Vagina (tissue), 2 donors: ENCODE data around the gene MAS1. TPM values are rescaled to one million over a fixed set of nuclear protein-coding genes. Genes with fewer than 3 reads are reported as not detected.
"Not testable (repeated sequence)": the region's sequence is repeated elsewhere in the genome, so short reads cannot be mapped to it uniquely, and the experiment has no call there.

Experiments
- DNase-seq, 2 donors: peaks; one replicate each; pipeline ENCODE4 v3.0.0-alpha.2; 2017; ENCODE audit errors: extremely low spot score in 2 of 2
- H3K27ac ChIP-seq: fragments of 200-600 bp; sonication (generic); one replicate; pipeline ENCODE4 v1.5.1; 2019
- H3K27me3 ChIP-seq: fragments of 200-600 bp; sonication (generic); one replicate; pipeline ENCODE4 v1.5.1; 2019
- H3K36me3 ChIP-seq, 2 donors: fragments of 200-600 bp; sonication (generic); one replicate each; pipeline ENCODE4 v1.5.1; 2017 to 2019
- H3K4me1 ChIP-seq: fragments of 200-600 bp; sonication (generic); one replicate; pipeline ENCODE4 v1.5.1; 2019
- H3K4me3 ChIP-seq, 2 donors: fragments of 200-600 bp; sonication (generic); 1 replicate in 1 of 2; 2 replicates in 1 of 2; pipeline ENCODE4 v1.5.1; 2016 to 2019
- H3K9me3 ChIP-seq: fragments of 200-600 bp; sonication (generic); one replicate; pipeline ENCODE4 v1.5.1; 2019
- POLR2A ChIP-seq, 2 donors: fragments of 450-650 bp; IDR thresholded peaks; one replicate each; pipeline ENCODE4 v1.6.1; 2017; ENCODE audit warnings: antibody characterized with exemption in 2 of 2, mild to moderate bottlenecking in 2 of 2, moderate library complexity in 2 of 2
- POLR2AphosphoS5 ChIP-seq, 2 donors: sonication (generic); formaldehyde crosslinking; IDR thresholded peaks; one replicate each; pipeline ENCODE4 v1.9.0; 2017; ENCODE audit warnings: antibody characterized with exemption in 2 of 2, mild to moderate bottlenecking in 2 of 2, low read depth in 1 of 2; ENCODE audit not compliant: insufficient read depth in 1 of 2
- intact Hi-C: fragments of 100-400 bp; cut with DNase I; formaldehyde crosslinking; loops from one replicate; pipeline ENCODE4 v1.15.1; 2023
- total RNA-seq: library from RNA; depleted of rRNA; stranded (reverse); fragments of >200 nt; gene quantifications from one replicate; pipeline ENCODE4 v1.2.3, GENCODE V29; 2016
- TF ChIP-seq, protein P1 (sequence below), 3 experiments: fragments of 450-650 bp in 2 of 3; fragments of 200-600 bp in 1 of 3; sonication (generic) in 1 of 3; IDR thresholded peaks; one replicate each; pipeline ENCODE4 v1.5.1; 2017 to 2019; ENCODE audit warnings: antibody characterized with exemption in 3 of 3, mild to moderate bottlenecking in 2 of 3, moderate library complexity in 2 of 3

MAS1 gene
- total RNA-seq, 1 donor from 2014 or later, result 0.49 TPM

DNA sequence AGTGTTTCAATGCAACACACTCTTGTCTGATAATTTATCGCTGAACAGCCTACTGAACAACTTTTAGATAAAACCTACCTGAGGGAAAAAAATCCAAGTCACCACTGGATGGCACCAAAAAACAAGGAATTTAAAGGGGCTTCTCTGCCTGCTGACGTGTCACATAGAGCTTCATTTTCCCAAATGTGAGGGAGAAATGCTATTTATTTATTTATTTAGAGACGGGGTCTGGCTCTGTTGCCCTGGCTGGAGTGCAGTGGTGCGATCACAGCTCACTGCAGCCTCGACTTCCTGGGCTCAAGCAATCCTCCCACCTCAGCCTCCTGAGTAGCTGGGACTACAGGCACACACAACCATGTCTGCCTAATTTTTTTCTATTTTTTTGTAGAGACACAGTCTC, 27.4 kb upstream of the MAS1 start:
- not testable (repeated sequence) for H3K4me1 ChIP-seq, H3K27me3 ChIP-seq, H3K4me3 ChIP-seq, H3K9me3 ChIP-seq, H3K36me3 ChIP-seq, H3K27ac ChIP-seq
- TF ChIP-seq, protein P1, sequence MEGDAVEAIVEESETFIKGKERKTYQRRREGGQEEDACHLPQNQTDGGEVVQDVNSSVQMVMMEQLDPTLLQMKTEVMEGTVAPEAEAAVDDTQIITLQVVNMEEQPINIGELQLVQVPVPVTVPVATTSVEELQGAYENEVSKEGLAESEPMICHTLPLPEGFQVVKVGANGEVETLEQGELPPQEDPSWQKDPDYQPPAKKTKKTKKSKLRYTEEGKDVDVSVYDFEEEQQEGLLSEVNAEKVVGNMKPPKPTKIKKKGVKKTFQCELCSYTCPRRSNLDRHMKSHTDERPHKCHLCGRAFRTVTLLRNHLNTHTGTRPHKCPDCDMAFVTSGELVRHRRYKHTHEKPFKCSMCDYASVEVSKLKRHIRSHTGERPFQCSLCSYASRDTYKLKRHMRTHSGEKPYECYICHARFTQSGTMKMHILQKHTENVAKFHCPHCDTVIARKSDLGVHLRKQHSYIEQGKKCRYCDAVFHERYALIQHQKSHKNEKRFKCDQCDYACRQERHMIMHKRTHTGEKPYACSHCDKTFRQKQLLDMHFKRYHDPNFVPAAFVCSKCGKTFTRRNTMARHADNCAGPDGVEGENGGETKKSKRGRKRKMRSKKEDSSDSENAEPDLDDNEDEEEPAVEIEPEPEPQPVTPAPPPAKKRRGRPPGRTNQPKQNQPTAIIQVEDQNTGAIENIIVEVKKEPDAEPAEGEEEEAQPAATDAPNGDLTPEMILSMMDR (IDR thresholded peaks at IDR 0.05), result peak; percentile 46 to 59 (median 53)
- intact Hi-C loops, result loop anchor here (5.0 kb wide), 1 partner anchor 79 kb away; no protein-coding TSS in a partner anchor
- DNase-seq, result peak in 1 of 2 donors; percentile 27

GRCh38 chr6:159865226-159865920, 25.4 kb upstream of the MAS1 start:
- Histone ChIP-seq H3K36me3 (no peaks in the 10 kb centered on the region), H3K27me3 (no peaks in the 10 kb centered on the region), H3K4me3 (no peak overlapping the region), H3K27ac (no peak overlapping the region), H3K4me1 (no peaks in the 10 kb centered on the region), H3K9me3 (no peaks in the 10 kb centered on the region)
- intact Hi-C loops, result no loop called here
- TF ChIP-seq POLR2A (IDR thresholded peaks at IDR 0.05) (no peak), POLR2AphosphoS5 (IDR thresholded peaks at IDR 0.05; ENCODE audit: insufficient read depth in 1 of 2, low read depth in 1 of 2) (no peak)
- TF ChIP-seq, protein P1 (IDR thresholded peaks at IDR 0.05), result no peak
- peak in 1 of 2 donors; percentile 54 for DNase-seq

GRCh38 chr6:159866286-159867247, 24.2 kb upstream of the MAS1 start:
- Histone ChIP-seq H3K4me3 (no peak overlapping the region), H3K27me3 (no peaks in the 10 kb centered on the region), H3K4me1 (no peaks in the 10 kb centered on the region), H3K36me3 (no peaks in the 10 kb centered on the region), H3K27ac (no peak overlapping the region), H3K9me3 (no peaks in the 10 kb centered on the region)
- peak in 1 of 2 donors; percentile 83 for DNase-seq
- intact Hi-C loops, result no loop called here
- TF ChIP-seq POLR2AphosphoS5 (IDR thresholded peaks at IDR 0.05; ENCODE audit: insufficient read depth in 1 of 2, low read depth in 1 of 2) (no peak), POLR2A (IDR thresholded peaks at IDR 0.05) (no peak)
- TF ChIP-seq, protein P1 (IDR thresholded peaks at IDR 0.05), result no peak

GRCh38 chr6:159871241-159871640, 19.5 kb upstream of the MAS1 start:
- no peak for TF ChIP-seq POLR2A (IDR thresholded peaks at IDR 0.05)
- TF ChIP-seq, protein P1 (IDR thresholded peaks at IDR 0.05), result no peak
- no peak for TF ChIP-seq POLR2AphosphoS5 (IDR thresholded peaks at IDR 0.05; ENCODE audit: insufficient read depth in 1 of 2, low read depth in 1 of 2)
- Histone ChIP-seq H3K36me3 (no peaks in the 10 kb centered on the region), H3K9me3 (no peaks in the 10 kb centered on the region), H3K27ac (no peak overlapping the region), H3K4me3 (no peak overlapping the region), H3K4me1 (no peaks in the 10 kb centered on the region), H3K27me3 (no peaks in the 10 kb centered on the region)
- intact Hi-C loops, result no loop called here
- peak in 1 of 2 donors; percentile 40 for DNase-seq
